ENCODE data around the gene CCDC57.

DNA sequence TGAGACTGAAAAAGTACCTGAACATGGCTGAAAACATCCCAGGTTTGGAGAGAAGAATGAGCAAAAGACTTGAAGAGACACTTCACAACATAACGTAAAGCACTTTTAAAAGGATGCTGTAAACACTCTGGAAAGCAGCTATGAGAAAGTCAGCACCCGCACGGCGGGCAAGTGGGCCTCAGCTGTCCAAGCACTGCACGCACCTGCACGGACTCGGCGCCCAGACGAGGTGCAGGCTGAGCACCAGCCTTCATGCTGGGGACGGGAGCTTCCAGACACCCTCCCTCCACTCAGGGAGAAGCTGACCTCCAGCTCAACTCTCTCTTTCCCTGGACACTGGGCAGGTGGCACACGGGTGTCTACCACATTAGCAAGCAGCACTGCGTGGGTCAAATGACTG is 13.1 kb downstream of the CCDC57 start:
- no peak for TF ChIP-seq TAF1 (IDR thresholded peaks at IDR 0.05; ENCODE audit: borderline replicate concordance, insufficient read depth, low read length)
- TF ChIP-seq POLR2AphosphoS5 (IDR thresholded peaks at IDR 0.05; ENCODE audit: low read depth, low read length) = no peak
- TF ChIP-seq REST (IDR thresholded peaks at IDR 0.05; ENCODE audit: insufficient read depth in 1 of 2, low read depth in 2 of 2, low read length in 2 of 2) = no peak
- no peak for TF ChIP-seq FOXP2 (optimal IDR thresholded peaks at IDR 0.05; ENCODE audit: borderline replicate concordance, extremely low read depth, extremely low read length, insufficient read depth)
- TF ChIP-seq SIN3A (IDR thresholded peaks at IDR 0.05; ENCODE audit: borderline replicate concordance, insufficient read depth, low read length) = no peak

All from PFSK-1 (cell line).